Muscle layer of duodenum (tissue), 2 donors: Measurements from ENCODE around the gene TBL1X.
"Not testable (repeated sequence)": the region's sequence is repeated elsewhere in the genome, so short reads cannot be mapped to it uniquely, and the experiment has no call there.

Source experiments
- H3K27ac ChIP-seq: one replicate; pipeline ENCODE4 v1.7.0; 2013; ENCODE audit warnings: mild to moderate bottlenecking, low read length
- H3K27me3 ChIP-seq: one replicate; pipeline ENCODE4 v1.7.0; 2013; ENCODE audit warnings: low read depth, mild to moderate bottlenecking, control low read depth, low read length
- H3K36me3 ChIP-seq, 2 donors: one replicate each; pipeline ENCODE4 v1.7.0; 2013; ENCODE audit warnings: low read length in 2 of 2, control low read depth in 1 of 2, mild to moderate bottlenecking in 1 of 2; ENCODE audit not compliant: insufficient read depth in 2 of 2, control insufficient read depth in 1 of 2
- H3K4me1 ChIP-seq, 2 donors: one replicate each; pipeline ENCODE4 v1.7.0; 2013; ENCODE audit warnings: low read length in 2 of 2, mild to moderate bottlenecking in 2 of 2, control low read depth in 1 of 2, moderate library complexity in 1 of 2; ENCODE audit not compliant: insufficient read depth in 2 of 2, control insufficient read depth in 1 of 2
- H3K4me3 ChIP-seq, 2 donors: one replicate each; pipeline ENCODE4 v1.7.0; 2013; ENCODE audit warnings: low read length in 2 of 2, low read depth in 1 of 2, mild to moderate bottlenecking in 1 of 2
- H3K9me3 ChIP-seq, 2 donors: one replicate each; pipeline ENCODE4 v1.7.0; 2013; ENCODE audit warnings: low read length in 2 of 2, control low read depth in 1 of 2, mild to moderate bottlenecking in 1 of 2; ENCODE audit not compliant: control insufficient read depth in 1 of 2
- donor health status: healthy.

TBL1X gene

DNA sequence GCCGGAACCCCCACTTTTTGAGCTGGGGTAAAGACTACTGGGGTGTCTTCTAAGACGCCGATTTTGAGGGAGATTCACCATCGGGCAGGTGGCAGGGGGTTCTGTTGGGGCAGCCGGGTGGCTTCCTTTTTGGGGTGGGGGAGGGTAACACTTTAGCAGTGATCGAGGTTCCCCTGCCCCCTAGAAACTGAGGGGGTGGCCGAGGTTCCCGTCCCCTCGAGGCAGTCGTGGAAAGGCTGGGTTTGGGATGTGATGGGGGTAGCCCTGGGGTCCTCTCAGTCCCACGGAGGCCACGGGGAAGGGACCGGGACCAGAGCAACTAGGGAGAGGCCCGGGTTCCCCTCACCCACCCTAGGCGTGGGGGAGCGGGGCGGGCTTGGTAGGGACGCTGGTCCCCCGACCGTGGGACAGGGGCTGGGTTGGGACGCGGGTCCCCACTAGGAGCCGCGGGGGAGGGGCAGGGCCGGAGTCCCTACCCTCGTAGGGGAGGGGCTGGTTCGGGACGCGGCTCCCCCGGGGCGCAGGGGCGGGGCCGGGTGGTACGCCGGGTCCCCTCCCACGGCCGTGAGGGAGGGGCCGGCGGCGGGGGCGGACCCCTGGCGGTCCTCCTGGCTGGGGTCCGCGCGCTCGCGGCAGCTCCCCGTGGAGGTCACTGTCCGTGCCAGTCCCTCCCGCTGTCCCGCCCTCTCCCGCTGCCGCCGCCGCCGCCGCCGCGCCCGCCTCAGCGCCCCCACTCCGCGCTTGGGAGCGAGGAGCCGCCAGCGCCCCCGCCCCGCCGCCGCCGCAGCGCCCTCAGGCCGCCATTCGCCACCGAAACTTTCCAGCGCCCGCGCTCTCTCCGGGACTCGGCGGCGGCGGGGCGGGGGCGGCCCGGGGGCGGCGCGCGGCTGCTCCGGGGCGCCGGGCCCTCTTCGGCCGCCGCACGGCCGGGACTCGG is at the start of gene TBL1X:
Gene TBL1X, plus strand, starts transcription at position 624 of the 937 bp plus-strand sequence. CDS start 188,529 bp downstream, outside the sequence.
- H3K27me3 ChIP-seq = no peaks in the 10 kb centered on the region
- no peak within 1 kb of the TSS for H3K27ac ChIP-seq
- H3K9me3 ChIP-seq = no peaks in the 10 kb centered on the region
- H3K4me1 ChIP-seq = peaks cover 0 to 12% of the 10 kb centered on the region in 2 donors
- peak within 1 kb of the TSS in 1 of 2 donors; percentile 73 for H3K4me3 ChIP-seq
- H3K36me3 ChIP-seq = no peaks in the 10 kb centered on the region

DNA sequence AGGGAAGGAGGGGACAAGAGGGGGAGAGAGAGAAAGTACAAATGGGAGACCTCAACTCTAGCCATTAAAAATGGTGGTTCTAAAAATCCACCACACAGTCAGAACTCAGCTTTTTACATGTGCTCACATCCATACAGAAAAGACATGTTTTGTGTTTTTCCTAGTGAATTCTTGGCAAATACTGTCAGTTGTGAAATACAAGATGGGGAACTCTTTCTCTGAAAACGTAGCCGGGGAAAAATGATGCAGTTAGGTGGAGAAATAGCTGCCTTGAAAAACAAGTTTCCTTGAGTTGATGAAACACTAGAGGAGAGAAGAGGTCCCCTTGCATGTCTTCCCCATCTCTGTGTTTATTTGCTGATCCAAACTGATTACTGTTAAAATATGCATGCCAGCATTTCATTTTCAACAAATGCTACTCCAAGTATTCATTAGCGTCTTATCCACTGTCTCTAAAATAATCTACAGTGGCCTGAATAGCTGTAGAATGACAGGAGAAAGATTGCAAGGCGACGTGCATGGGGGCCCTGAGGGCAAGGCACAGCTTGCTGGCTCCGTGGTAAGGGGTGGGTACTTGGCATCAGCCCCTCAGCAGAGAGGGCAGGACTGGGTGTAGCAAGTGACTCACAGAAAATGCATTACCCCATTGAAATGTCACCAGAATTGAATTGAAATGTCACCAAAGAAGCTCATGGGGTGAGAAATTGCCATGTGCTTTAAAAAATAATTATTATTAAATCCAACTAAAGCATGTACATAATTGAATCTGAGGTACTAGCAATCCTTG is 48.1 kb upstream of the TBL1X start:
- Histone ChIP-seq H3K36me3 (no peaks in the 10 kb centered on the region), H3K27ac (no peak overlapping the region), H3K4me3 (no peak overlapping the region), H3K27me3 (no peaks in the 10 kb centered on the region), H3K4me1 (no peaks in the 10 kb centered on the region), H3K9me3 (no peaks in the 10 kb centered on the region)

GRCh38 chrX:9418262-9418661 is 46.6 kb upstream of the TBL1X start:
- H3K9me3 ChIP-seq = no peaks in the 10 kb centered on the region
- H3K36me3 ChIP-seq = no peaks in the 10 kb centered on the region
- no peak overlapping the region for H3K4me3 ChIP-seq
- H3K27me3 ChIP-seq = no peaks in the 10 kb centered on the region
- no peaks in the 10 kb centered on the region for H3K4me1 ChIP-seq
- no peak overlapping the region for H3K27ac ChIP-seq

DNA sequence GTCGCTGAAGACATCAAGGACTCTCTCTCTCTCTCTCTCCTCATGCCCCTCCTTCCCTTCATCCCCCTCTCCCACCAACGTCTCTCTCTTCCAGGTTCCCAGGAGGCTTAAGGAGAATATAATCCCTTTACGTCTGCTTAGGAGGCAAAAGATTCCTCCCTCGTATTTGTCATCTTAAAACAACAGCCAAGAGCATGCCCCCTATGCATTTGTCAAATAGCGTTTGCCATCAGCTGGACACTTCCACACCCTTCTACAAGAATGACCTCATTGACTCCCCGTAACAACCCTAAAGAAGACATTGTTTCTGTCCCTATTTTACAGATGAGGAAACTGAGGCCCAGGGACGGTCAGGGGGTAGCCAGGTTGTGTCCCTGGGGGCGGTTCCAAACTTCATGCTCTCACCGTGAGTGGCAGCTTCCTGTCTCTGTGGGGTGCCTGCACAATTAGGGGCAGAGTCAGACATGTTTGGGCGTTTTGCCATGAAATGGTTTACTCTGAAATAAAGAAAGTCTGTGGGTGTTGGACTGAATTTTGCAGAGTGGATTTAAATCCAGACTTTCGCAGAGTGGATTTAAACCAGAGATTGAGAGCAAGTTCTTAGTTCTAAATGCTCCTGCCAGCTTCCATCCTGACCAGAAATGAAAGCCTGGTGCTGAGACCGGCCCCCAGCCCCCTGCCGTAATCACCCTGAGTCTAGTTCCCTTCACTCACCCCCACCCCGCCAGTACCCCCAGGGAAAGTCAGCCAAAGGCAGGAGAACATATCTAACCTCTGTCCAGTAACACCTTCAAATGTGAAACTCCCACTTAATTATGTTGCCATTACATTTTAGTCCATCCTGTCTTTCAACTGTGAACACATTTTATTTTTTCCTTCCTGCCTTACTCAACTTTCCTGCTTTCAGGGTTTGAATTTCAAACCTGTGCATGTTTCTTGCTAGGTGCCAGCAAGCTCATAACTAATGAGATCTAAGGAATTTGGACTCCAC is 44.3 kb upstream of the TBL1X start:
- Histone ChIP-seq H3K9me3 (no peaks in the 10 kb centered on the region), H3K36me3 (no peaks in the 10 kb centered on the region), H3K27ac (no peak overlapping the region), H3K27me3 (no peaks in the 10 kb centered on the region), H3K4me3 (no peak overlapping the region), H3K4me1 (no peaks in the 10 kb centered on the region)

GRCh38 chrX:9429767-9430166 is 35.1 kb upstream of the TBL1X start:
- no peak overlapping the region for H3K4me3 ChIP-seq
- H3K27ac ChIP-seq = no peak overlapping the region
- no peaks in the 10 kb centered on the region for H3K36me3 ChIP-seq
- H3K4me1 ChIP-seq = no peaks in the 10 kb centered on the region
- H3K9me3 ChIP-seq = no peaks in the 10 kb centered on the region
- H3K27me3 ChIP-seq = no peaks in the 10 kb centered on the region

GRCh38 chrX:9430346-9430921 is 34.4 kb upstream of the TBL1X start:
- Histone ChIP-seq H3K27me3 (no peaks in the 10 kb centered on the region), H3K9me3 (no peaks in the 10 kb centered on the region), H3K36me3 (no peaks in the 10 kb centered on the region), H3K4me3 (no peak overlapping the region), H3K27ac (no peak overlapping the region), H3K4me1 (no peaks in the 10 kb centered on the region)

DNA sequence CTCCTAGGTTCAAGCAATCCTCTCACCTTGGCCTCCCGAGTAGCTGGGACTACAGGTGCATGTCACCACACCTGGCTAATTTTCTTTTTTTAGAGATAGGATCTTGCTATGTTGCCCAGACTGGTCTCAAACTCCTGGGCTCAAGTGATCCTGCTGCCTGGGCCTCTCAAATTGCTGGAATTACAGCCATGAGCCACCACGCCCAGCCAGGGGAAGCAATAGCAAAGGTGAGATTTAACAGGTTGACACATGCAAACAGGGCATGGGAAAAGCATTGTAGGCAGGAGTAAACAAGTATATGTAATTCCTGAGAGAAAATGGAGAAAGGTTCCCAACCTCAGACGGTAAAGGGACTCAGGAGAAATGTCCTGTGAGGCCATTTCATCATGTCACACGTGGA is 33.6 kb upstream of the TBL1X start:
- no peaks in the 10 kb centered on the region for H3K9me3 ChIP-seq
- H3K4me3 ChIP-seq = no peak overlapping the region
- no peaks in the 10 kb centered on the region for H3K36me3 ChIP-seq
- no peak overlapping the region for H3K27ac ChIP-seq
- no peaks in the 10 kb centered on the region for H3K27me3 ChIP-seq
- no peaks in the 10 kb centered on the region for H3K4me1 ChIP-seq

DNA sequence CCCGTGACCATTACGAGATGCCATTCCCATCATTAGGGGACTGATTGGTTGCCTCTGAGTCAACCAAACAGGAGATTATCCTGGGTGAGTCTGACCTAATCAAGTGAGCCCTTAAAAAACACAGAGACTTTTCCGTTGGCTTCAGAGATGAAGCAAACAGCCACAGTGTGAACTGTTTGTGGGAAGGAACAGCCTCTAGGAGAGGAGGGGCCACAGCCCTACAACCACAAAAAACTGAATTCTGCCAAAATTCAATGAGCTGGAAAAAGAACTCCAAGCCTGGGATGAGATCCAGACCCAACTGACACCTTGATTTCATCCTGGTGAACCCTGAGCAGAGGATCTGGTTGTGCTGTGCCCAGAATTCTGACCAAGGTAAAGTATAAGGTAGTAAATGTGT is 31.3 kb upstream of the TBL1X start:
- Histone ChIP-seq H3K4me3 (no peak overlapping the region), H3K4me1 (no peaks in the 10 kb centered on the region), H3K9me3 (no peaks in the 10 kb centered on the region), H3K36me3 (no peaks in the 10 kb centered on the region), H3K27me3 (no peaks in the 10 kb centered on the region), H3K27ac (no peak overlapping the region)

- Histone ChIP-seq H3K27me3 (no peaks in the 10 kb centered on the region), H3K4me3 (no peak overlapping the region), H3K9me3 (no peaks in the 10 kb centered on the region), H3K4me1 (no peaks in the 10 kb centered on the region), H3K27ac (no peak overlapping the region), H3K36me3 (no peaks in the 10 kb centered on the region)
These were observed 30.8 kb upstream of the TBL1X start for GRCh38 chrX:9434051-9434550.

GRCh38 chrX:9435086-9435485 is 29.8 kb upstream of the TBL1X start:
- H3K4me3 ChIP-seq, H3K9me3 ChIP-seq: not testable (repeated sequence)

More at GRCh38 chrX:9435086-9435485, 29.8 kb upstream of the TBL1X start:
- not testable (repeated sequence) for H3K27me3 ChIP-seq, H3K36me3 ChIP-seq, H3K4me1 ChIP-seq, H3K27ac ChIP-seq
